ENCODE results near the gene WDPCP. TPM values are rescaled to one million over a fixed set of nuclear protein-coding genes. Genes with fewer than 3 reads are reported as not detected.
"Not testable (repeated sequence)": the region's sequence is repeated elsewhere in the genome, so short reads cannot be mapped to it uniquely, and the experiment has no call there.

The WDPCP gene
- total RNA-seq, 4 donors from 2014 or later: 7.2 to 47.3 (median 13.0) TPM

DNA sequence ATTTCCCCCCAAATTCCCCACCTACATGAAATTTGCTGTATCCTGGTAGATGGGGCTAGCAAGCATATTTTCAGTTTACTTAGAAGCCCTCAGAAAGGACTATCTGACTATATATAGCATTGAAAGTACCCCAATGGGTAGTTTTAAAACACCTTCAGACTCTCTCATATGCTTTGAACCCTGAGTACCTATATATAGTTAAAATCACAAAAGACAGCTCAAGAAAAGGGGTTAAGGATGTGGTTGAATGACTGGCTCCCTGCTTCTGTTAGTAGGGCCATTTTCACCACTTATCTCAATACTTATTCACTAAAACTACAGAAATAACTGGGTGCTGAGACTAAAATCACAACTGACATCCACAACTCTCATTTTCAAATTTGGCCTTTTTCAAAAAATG, 18.5 kb downstream of the WDPCP start:
- intact Hi-C loops (cut with DNase I; ENCODE audit: low total_unique reads): no loop called here
- no peaks in the 10 kb centered on the region for H3K4me1 ChIP-seq
- TF ChIP-seq POLR2A (IDR thresholded peaks at IDR 0.05): no peak
- no peak for TF ChIP-seq CTCF (IDR thresholded peaks at IDR 0.05 in 4 of 5, conservative IDR thresholded peaks at IDR 0.05 in 1 of 5)
- ATAC-seq: no peak
- H3K4me3 ChIP-seq: no peak overlapping the region
- no peaks in the 10 kb centered on the region for H3K36me3 ChIP-seq
- H3K9me3 ChIP-seq: no peaks in the 10 kb centered on the region
- H3K27ac ChIP-seq: no peak overlapping the region
- in situ Hi-C loops (cut with MboI; ENCODE audit: low sequenced_read_pairs in 4 of 4): no loop called here
- DNase-seq: no peak
- H3K27me3 ChIP-seq: no peaks in the 10 kb centered on the region

- intact Hi-C loops (cut with DNase I; ENCODE audit: low total_unique reads) (no loop called here), in situ Hi-C loops (cut with MboI; ENCODE audit: low sequenced_read_pairs in 4 of 4) (no loop called here)
- H3K9me3 ChIP-seq: no peaks in the 10 kb centered on the region
- no peaks in the 10 kb centered on the region for H3K36me3 ChIP-seq
- no peak for ATAC-seq
- H3K4me3 ChIP-seq: no peak overlapping the region
- no peak overlapping the region for H3K27ac ChIP-seq
- TF ChIP-seq CTCF (IDR thresholded peaks at IDR 0.05 in 4 of 5, conservative IDR thresholded peaks at IDR 0.05 in 1 of 5): no peak
- TF ChIP-seq POLR2A (IDR thresholded peaks at IDR 0.05): no peak
- no peak for DNase-seq
- H3K27me3 ChIP-seq: no peaks in the 10 kb centered on the region
- no peaks in the 10 kb centered on the region for H3K4me1 ChIP-seq
Observed at GRCh38 chr2:63562751-63563150, 25.5 kb downstream of the WDPCP start.

DNA sequence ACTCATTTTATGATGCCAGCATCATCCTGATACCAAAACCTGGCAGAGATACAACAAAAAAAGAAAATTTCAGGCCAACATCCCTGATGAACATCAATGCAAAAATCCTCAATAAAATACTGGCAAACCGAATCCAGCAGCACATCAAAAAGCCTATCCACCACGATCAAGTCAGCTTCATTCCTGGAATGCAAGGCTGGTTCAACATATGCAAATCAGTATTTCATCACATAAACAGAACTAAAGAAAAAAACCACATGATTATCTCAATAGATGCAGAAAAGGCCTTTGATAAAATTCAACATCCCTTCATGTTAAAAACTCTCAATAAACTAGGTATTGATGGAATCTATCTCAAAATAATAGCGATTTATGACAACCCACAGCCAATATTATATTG, 29.4 kb downstream of the WDPCP start:
- ATAC-seq; intact Hi-C loops (cut with DNase I; ENCODE audit: low total_unique reads); H3K27ac ChIP-seq; H3K27me3 ChIP-seq; in situ Hi-C loops (cut with MboI; ENCODE audit: low sequenced_read_pairs in 4 of 4); H3K36me3 ChIP-seq; H3K9me3 ChIP-seq; H3K4me3 ChIP-seq; DNase-seq; H3K4me1 ChIP-seq: not testable (repeated sequence)

- H3K27me3 ChIP-seq; in situ Hi-C loops (cut with MboI; ENCODE audit: low sequenced_read_pairs in 4 of 4); H3K4me3 ChIP-seq; H3K4me1 ChIP-seq; DNase-seq; H3K9me3 ChIP-seq; intact Hi-C loops (cut with DNase I; ENCODE audit: low total_unique reads); H3K27ac ChIP-seq; H3K36me3 ChIP-seq; ATAC-seq: not testable (repeated sequence)
Observed at GRCh38 chr2:63557819-63558218, 30.5 kb downstream of the WDPCP start.

DNA sequence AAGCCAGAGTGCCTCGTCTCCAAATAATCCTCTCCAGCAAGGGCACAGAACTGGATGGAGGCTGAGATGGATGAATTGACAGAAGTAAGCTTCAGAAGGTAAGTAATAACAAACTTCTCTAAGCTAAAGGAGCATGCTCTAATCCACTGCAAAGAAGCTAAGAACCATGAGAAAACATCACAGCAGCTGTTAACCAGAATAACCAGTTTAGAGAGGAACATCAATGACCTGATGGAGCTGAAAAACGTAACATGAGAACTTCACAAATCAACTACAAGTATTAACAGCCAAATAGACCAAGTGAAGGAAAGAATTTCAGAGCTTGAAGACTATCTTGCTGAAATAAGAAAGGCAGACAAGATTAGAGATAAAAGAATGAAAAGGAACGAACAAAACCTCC, 32.3 kb downstream of the WDPCP start:
- in situ Hi-C loops (cut with MboI; ENCODE audit: low sequenced_read_pairs in 4 of 4): no loop called here
- no peaks in the 10 kb centered on the region for H3K27me3 ChIP-seq
- no peak for TF ChIP-seq CTCF (IDR thresholded peaks at IDR 0.05 in 4 of 5, conservative IDR thresholded peaks at IDR 0.05 in 1 of 5)
- TF ChIP-seq POLR2A (IDR thresholded peaks at IDR 0.05): no peak
- H3K9me3 ChIP-seq: no peaks in the 10 kb centered on the region
- H3K4me3 ChIP-seq: no peak overlapping the region
- intact Hi-C loops (cut with DNase I; ENCODE audit: low total_unique reads): no loop called here
- peaks cover 0 to 7% of the 10 kb centered on the region in 2 donors for H3K36me3 ChIP-seq
- H3K4me1 ChIP-seq: peaks cover 6 to 8% of the 10 kb centered on the region in 2 donors
- ATAC-seq (no peak), DNase-seq (no peak)
- no peak overlapping the region for H3K27ac ChIP-seq

DNA sequence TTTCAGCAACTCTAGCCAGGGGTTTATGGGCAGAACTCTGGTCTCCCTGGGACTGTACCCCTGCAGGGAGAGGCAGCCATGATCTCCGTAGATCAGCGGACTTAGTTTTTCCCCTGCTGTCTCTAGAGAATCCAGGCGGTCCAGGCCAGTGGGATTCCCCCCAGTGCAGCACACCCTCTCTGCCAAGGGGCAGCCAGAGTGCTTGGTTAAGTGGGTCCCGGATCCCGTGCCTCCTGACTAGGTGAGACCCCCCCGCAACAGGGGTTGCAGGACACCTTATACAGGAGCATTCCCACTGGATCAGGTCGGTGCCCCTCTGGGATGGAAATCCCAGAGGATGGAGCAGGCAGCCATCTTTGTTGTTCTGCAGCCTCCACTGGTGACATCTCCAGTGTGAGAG, 33.0 kb downstream of the WDPCP start:
- Histone ChIP-seq H3K27me3 (no peaks in the 10 kb centered on the region), H3K27ac (no peak overlapping the region), H3K4me1 (peaks cover 6 to 8% of the 10 kb centered on the region in 2 donors), H3K9me3 (no peaks in the 10 kb centered on the region), H3K36me3 (peaks cover 0 to 7% of the 10 kb centered on the region in 2 donors), H3K4me3 (no peak overlapping the region)
- no peak for TF ChIP-seq CTCF (IDR thresholded peaks at IDR 0.05 in 4 of 5, conservative IDR thresholded peaks at IDR 0.05 in 1 of 5)
- no peak for TF ChIP-seq POLR2A (IDR thresholded peaks at IDR 0.05)
- ATAC-seq (no peak), DNase-seq (no peak)
- intact Hi-C loops (cut with DNase I; ENCODE audit: low total_unique reads): no loop called here
- in situ Hi-C loops (cut with MboI; ENCODE audit: low sequenced_read_pairs in 4 of 4): no loop called here

Data from gastrocnemius medialis (tissue), 4 donors.